GM19193 (cell line): ENCODE measurements around the gene PDE9A.

Experiments used
- POLR2A ChIP-seq: IDR thresholded peaks from 4 replicates; pipeline ENCODE4 v1.6.1; 2011; ENCODE audit not compliant: insufficient read depth, insufficient read length; ENCODE audit errors: extremely low read depth

The PDE9A gene

DNA sequence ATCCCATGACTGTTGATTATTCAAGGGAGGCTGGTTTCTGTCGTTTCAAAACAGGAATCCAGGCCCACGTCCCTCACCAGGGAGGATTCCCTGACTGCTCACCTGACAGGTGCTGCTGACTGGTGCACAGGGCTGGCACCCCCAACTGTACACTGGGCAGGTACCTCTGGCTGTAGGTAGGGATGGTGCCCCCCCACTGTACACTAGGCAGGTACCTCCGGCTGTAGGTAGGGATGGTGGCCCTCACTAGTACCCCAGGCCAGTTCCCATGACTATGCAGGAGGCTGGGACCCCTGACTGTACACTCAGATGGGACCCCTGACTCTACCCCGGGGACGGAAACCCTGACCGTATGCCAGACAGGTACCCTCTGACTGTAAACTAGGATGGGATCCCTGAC, 33.6 kb upstream of the PDE9A start:
- TF ChIP-seq POLR2A, result no peak

DNA sequence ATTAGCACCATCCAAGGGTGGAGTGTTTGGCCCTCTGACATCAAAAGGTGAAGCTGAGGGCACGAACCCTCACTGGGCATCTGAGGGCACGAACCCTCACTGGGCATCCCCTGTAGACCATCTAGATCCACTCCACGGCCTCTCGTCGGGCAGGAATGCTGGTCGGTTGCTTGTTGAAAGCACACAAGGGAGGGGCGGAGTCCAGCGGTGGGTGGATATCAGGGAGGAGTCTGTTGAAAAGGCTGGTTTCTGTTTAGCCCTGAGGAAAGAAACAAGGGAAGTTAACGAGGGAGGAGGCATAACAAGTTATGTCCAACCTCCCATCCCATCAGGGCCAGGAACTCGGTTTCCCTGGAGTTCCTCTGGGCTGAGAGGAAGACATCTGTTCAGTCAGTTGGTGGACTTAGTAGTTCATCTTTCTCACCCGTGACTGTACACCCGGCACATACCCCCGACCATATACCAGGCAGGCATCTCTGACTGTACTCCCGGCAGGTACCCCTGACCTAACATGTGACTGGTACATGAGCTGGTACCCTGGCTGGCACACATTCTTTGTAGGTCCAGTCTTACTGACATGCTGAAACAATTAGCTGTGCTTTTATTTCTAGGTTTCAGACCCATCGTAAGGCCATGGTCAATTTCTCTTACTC, 32.1 kb upstream of the PDE9A start:
- no peak for TF ChIP-seq POLR2A

DNA sequence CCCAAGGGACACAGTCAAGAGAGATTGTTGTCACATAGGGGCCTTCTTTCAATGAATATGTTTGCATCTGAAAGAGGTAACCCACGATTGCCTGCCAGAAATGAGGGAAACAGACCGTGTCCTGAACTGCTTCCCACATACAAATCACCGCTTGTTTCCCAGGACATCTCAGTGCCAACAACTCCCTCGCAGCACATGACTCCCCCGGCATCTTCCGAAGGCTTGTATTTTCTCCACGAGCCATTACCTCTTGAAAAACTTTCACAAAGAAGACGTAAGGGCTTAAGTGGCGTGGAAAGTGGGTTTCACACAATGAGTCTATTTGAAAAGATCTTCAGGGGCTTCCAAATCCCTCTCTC, 31.6 kb upstream of the PDE9A start:
- no peak for TF ChIP-seq POLR2A

DNA sequence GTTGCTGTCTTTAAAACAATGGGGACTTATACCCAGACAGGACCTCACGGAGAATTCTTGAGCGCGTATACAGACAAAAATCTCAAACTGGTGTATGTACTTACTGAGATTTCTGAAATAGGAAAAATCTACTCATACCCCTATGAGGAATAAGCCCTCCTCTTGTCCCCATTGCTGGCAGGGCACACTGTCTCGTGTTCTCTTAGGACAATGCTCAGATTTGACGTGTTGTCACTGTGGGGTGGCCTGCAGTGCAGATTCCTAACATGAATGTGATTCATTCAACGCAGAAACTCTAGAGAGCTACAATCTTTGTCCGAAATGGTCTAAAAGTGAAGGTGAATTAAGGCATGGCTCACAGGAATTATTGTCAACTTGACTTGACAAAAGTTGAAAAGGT, 31.1 kb upstream of the PDE9A start:
- TF ChIP-seq POLR2A, result no peak

DNA sequence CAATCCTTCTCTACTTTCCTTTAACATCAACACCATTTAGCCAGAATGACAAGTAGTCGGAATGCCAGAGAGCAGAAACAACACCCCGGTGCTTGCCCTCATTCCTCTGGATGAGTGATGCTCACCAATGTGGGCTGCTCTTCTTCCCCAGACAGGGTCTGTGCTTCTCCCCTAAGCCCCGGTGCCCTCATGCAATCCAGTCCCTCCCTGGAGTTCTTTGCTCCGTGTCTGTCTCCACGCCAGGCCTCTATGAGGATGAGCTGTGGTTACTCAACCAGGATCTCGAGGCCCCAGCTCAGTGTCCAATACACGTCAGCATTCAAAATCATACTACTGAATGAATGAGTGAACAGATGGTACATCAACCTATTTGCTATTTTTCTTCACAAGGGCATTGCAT, 29.7 kb upstream of the PDE9A start:
- TF ChIP-seq POLR2A, result no peak

DNA sequence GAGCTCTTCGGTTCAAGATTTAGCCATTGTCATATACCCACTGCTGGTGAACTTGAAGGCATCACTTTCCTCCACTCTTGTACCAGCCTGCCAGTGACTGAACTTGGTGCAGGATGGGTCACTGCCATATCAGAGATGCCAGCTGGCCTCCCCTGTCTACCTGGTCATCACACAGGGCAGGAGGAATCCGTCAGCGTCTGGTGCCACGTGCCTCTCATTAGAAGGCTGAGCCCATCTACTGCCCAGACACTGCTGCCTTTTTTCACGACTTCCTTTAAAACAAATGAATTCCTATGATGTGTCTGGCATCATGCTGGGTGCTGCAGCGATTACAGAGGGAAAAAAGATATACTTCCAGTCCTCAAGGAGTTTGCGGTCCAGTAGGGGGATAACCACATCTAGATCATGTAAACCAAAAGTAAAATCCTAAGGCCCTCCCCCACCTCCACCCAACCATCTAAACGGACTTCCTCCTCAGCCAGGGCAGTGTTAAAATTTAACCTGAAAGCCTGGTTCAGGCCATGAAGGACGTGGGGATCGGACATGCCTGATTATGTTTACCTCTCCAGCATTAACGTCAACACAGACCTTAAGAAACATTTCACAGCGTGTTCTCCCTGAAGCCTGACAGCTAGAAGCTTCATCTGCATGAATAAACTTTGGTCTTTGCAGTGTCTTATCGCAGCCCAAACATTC, 29.2 kb upstream of the PDE9A start:
- no peak for TF ChIP-seq POLR2A

DNA sequence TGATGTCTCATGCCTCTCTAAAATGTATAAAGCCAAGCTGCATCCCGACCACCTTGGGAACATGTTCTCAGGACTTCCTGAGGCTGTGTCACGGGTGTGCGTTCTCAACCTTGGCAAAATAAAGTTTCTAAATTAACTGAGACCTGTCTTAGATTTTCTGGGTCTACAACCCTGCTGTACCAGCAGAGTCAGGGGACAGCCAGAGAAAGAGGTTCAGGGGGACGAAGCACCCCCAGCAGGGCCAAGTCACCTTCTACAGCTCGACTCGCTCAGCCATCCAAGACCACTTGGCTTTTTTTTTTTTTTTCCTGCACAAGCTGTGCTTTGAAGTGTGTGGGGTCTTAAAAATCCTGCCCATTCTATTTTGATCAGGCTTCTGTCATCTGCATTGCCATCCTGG, 28.5 kb upstream of the PDE9A start:
- TF ChIP-seq POLR2A, result no peak

DNA sequence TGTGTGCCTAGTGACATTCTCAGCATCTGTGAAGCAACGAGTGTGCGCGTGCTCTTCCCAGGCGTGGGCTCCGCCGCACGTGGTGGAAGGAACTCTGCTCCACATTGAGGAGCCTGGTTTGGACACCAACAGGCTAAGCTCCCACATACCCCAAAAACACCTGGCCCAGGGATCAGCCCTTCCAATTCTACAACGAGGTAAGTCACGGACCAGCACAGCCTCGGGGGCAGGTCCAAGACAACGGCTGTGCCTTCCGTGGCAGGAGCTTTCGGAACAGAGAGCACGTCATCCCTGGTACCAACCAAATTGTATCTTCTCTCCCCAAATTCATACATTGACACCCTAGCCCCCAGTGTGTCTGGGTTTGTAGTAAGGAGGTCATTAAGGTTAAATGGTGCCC, 27.2 kb upstream of the PDE9A start:
- TF ChIP-seq POLR2A, result no peak

DNA sequence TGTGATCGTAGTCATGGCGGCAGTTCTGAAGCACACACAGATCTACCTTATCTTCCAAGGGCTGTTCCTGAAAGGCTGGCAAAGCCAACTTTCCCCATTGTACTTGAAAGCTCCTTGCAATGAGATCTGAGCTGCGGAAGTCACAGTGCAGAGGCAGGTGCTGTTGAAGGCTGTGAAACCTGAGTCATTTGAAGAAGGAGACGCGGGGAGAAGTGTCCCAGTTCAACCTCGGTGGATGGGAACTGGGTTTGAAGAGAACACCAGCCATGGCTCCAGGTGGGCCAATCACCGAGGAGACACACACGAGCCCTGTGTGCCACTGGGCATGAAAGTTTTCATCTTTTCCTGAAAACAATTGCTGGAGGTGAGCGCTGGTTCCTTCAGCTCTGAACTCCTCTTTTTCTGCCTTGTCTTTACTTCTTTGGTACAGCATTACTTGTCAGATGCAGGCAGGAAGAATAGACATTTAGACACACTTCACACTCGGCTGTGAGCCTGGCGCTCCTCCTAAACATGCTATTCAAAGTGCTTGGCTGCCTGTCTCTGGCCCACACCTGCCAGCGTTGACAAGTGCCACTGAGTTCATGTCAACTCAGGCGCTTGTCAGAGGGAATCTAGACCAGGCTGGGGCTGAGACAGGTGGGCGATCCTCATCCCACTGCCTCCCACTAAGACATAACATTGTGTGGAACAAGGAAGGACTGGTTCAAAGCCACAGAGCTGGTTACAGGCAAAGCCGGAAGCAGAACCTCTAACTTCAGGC, 25.7 kb upstream of the PDE9A start:
- TF ChIP-seq POLR2A, result no peak

DNA sequence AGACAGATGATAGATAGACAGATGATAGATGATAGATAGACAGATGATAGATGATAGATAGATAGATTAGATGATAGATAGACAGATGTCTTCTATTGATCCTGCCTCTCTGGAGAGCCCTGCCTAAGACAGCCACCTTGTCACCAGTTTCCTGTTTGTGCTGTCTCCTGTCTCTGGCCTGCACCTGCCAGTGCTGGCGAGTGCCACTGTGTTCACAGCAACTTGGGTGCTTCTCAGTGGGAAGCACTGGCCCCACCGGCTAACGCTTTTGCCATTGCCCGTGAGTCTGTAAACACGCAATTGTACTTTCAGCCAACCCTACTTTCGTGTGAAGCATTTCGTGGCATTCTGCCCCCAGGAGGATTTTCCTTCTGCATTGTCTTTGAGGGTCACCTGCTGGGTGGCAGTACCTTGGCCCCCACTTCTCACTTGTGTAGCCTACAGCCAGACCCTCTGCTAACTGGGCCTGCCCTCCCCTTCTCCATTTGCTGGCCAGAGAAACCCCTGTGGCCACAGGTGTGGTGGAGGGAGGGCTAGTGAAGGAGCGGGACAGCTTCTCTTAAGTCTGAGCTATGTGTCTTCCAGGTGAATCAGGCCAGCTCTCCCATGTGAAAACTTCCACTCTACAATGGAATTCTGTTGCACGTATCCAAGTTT, 23.4 kb upstream of the PDE9A start:
- TF ChIP-seq POLR2A, result no peak

DNA sequence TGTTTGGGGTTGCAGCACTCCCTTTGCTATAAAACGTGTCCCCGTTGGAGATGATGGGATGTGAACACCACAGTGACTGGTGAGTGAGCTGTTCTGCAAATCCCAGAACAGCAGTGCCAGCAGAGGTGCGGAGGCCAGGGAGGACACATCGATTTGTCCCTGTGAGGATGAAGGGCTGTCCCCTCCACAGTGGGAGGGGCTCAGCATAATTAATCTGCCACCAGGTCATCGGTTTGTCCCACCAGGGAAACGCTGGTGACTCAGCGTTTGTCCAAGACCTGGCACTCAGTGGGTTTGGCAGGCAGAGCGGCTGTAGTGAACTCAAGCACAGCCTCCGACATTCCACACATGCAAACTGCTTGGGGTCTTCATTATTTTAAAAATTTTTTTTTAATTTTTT, 22.8 kb upstream of the PDE9A start:
- TF ChIP-seq POLR2A, result no peak

DNA sequence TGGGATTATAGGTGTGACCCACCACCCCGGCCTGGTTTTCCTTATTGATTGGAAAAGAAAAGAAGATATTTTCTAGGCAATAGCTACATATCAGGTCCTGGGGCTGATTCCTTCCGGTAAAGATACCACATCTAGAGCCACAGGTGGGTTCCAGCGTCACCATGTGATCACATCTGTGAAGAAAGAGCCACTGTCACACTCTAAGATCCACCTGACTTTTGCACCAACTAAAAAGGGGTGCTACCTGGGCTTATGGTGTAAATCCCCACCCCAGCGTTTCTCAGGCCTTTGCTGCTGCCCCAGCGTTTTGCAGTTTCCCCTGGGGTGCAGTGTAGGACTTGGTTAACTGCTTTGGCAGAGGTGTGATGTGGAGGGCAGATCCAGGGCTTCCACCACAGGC, 22.3 kb upstream of the PDE9A start:
- no peak for TF ChIP-seq POLR2A

DNA sequence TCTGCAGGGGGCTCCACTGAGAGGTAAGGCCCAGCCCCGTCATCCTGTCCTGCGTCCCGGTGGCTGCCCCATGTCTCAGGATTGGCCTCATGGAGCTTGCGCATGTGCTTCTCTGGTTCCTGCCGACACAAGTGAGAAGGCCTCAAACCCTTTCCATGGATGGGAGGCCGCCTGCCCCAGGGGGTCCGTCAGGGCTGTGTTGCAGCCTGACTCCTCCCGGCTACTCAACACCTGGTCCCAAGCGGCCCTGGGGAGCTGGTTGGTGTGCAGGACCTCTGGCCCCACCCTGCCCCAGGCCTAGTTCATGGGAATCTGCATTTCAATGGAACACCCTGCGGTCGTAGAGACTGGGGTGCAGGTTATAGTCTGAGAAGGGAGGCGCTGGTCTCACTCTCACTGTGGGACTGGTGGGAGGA, 21.1 kb upstream of the PDE9A start:
- TF ChIP-seq POLR2A, result no peak

DNA sequence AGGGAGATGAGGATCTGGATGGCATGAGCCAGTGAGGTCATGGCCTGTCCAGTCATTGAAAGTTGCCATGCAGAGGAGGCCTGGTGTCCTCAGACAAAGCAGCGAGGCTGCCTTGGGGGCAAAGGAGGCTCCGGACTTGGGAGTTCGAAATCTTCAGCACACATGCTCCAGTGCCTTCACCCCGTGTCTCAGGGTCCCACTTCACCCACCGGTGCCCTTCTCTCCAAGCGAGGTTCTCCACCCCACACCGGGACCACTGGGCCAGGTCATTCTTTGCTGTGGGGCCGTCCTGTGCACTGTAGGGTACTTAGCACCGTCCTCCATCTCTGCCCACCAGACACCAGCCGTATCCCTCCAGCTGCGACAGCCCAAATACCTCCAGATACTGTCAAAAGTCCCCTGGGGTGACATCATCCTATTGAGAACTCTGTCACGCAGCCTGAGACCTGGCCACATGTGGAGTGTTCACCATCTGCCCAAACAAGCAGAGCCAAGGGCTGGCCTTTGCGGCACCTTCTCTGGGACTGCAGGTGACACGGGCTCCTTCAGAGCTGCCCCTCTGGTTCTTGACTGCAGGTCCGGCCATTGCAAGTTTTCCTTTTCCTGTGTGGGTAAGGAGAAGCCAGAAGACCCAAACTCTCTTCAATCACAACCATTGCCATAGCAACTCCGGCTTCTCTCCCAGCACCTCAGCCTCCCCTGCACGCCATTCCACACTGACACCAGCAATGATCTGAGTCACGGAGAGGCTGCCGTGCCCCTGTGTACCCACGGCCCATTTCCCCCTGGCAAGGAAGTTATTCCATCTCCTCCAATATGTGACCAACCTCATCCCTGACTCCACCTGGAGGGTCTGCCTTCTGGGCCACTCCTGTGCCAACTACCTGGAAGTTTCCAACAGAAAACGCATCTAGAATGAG, 20.4 kb upstream of the PDE9A start:
- TF ChIP-seq POLR2A, result no peak

DNA sequence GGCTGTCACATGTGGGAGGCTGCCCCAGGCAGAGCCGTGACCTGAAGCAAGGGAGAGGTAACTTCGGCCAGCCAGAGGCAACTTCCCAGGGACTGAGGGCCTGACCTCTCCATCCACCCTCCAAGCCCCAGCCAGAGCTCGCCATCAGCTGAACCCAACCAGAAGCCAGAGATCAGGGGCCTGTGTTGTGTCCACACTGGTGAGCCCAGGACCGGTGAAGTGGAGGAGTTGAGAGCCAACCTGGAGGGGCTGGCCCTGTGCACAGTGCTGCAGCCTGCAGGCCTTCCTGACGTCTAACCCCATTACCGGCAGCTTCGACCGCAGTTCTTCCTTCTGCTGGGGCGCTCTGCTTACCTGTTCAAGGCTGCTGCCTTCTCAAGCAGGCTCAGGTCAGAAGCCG, 19.6 kb upstream of the PDE9A start:
- TF ChIP-seq POLR2A, result no peak

DNA sequence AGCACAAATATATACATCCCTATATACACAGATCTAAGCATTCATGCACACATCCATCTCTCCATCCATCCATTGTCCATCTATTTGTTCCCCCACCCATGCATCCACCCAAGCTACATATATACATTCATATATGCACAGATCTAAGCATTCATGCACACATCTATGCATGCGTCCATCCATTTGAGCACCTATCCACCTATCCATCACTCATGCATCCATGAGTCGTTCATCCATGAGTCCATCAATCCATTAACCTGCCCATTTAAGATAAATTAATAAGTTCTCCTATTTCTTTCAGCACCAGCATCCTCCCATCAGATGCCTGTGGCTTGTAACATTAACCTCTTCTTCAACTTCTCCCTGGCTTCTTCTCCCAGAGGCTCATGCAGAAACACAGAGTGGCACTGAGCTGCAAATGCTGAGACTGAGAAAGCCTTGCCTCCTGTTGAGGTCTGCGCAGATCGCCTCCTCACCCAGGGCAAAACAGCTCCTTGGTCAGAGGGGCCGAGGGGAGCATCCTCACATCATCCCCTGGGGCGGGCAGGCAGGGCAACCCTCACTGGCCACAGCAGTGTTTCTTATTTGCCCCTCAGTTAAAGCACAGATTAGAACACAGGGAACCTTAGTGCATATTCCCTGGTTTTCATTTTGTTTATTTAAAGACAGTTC, 17.4 kb upstream of the PDE9A start:
- TF ChIP-seq POLR2A, result no peak
